Measurements from ENCODE around the gene PIM1.
A peak's percentile ranks its signal among the peaks of the same experiment; 100 is the strongest.

PIM1 gene

DNA sequence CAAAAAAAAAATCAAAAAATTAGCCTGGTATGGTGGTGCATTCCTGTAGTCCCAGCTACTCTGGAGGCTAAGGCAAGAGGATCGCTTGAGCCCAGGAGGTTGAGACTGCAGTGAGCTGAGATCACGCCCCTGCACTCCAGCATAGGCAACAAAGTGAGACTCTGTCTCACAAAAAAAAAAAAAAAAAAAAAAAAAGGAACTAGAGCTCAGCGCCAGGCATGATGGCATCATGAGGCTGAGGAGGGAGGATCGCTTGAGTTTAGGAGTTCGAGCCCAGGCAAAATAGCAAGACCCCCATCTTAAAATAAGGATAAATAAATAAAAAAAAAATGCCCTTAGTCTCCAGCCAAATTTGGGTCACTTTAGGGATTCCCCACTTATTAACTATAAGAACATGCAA is 40.4 kb upstream of the PIM1 start:
- H3K9me3 ChIP-seq (ENCODE audit: control insufficient read depth in 1 of 2, low read length in 2 of 2), result no peaks in the 10 kb centered on the region
- H3K4me3 ChIP-seq (ENCODE audit: low read depth in 1 of 2, low read length in 2 of 2), result no peak overlapping the region
- H3K36me3 ChIP-seq (ENCODE audit: control insufficient read depth in 1 of 2, insufficient read depth in 2 of 2, low read length in 2 of 2), result no peaks in the 10 kb centered on the region
- no peaks in the 10 kb centered on the region for H3K27me3 ChIP-seq (ENCODE audit: control insufficient read depth in 1 of 2, insufficient read depth in 2 of 2, low read length in 2 of 2)
- no peak overlapping the region for H3K9ac ChIP-seq (ENCODE audit: low read depth in 1 of 2, low read length in 2 of 2)
- H3K4me1 ChIP-seq (ENCODE audit: control insufficient read depth in 1 of 2, insufficient read depth in 2 of 2, low read length in 2 of 2), result peaks cover 32 to 43% of the 10 kb centered on the region in 2 donors
- H3K27ac ChIP-seq (ENCODE audit: low read depth, low read length), result no peak overlapping the region

GRCh38 chr6:37130704-37131103 is 39.2 kb upstream of the PIM1 start:
- Histone ChIP-seq H3K9ac (ENCODE audit: low read depth in 1 of 2, low read length in 2 of 2) (no peak overlapping the region), H3K4me1 (ENCODE audit: control insufficient read depth in 1 of 2, insufficient read depth in 2 of 2, low read length in 2 of 2) (peaks cover 40 to 51% of the 10 kb centered on the region in 2 donors), H3K27me3 (ENCODE audit: control insufficient read depth in 1 of 2, insufficient read depth in 2 of 2, low read length in 2 of 2) (no peaks in the 10 kb centered on the region), H3K27ac (ENCODE audit: low read depth, low read length) (peak overlapping the region; percentile 15), H3K4me3 (ENCODE audit: low read depth in 1 of 2, low read length in 2 of 2) (no peak overlapping the region), H3K9me3 (ENCODE audit: control insufficient read depth in 1 of 2, low read length in 2 of 2) (no peaks in the 10 kb centered on the region), H3K36me3 (ENCODE audit: control insufficient read depth in 1 of 2, insufficient read depth in 2 of 2, low read length in 2 of 2) (no peaks in the 10 kb centered on the region)

- H3K4me3 ChIP-seq (ENCODE audit: low read depth in 1 of 2, low read length in 2 of 2), result no peak overlapping the region
Measured at GRCh38 chr6:37131104-37131959, 38.6 kb upstream of the PIM1 start.

DNA sequence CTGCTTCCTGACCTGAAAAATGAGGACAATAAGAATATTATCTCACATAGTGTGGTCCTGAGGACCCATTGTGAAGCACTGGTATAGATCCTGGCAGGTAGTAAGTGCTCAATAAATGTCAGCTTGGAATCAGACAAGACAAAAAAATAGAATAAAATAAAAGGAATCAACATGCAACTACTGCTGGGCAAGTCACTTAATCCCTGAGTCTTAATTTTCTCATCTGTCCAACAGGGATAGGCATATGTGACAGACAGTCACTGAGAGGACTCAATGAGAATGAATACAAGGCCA is 38.0 kb upstream of the PIM1 start:
- Histone ChIP-seq H3K27me3 (ENCODE audit: control insufficient read depth in 1 of 2, insufficient read depth in 2 of 2, low read length in 2 of 2) (no peaks in the 10 kb centered on the region), H3K4me3 (ENCODE audit: low read depth in 1 of 2, low read length in 2 of 2) (no peak overlapping the region), H3K9me3 (ENCODE audit: control insufficient read depth in 1 of 2, low read length in 2 of 2) (no peaks in the 10 kb centered on the region), H3K4me1 (ENCODE audit: control insufficient read depth in 1 of 2, insufficient read depth in 2 of 2, low read length in 2 of 2) (peaks cover 48 to 61% of the 10 kb centered on the region in 2 donors), H3K27ac (ENCODE audit: low read depth, low read length) (no peak overlapping the region), H3K36me3 (ENCODE audit: control insufficient read depth in 1 of 2, insufficient read depth in 2 of 2, low read length in 2 of 2) (no peaks in the 10 kb centered on the region), H3K9ac (ENCODE audit: low read depth in 1 of 2, low read length in 2 of 2) (no peak overlapping the region)

More at GRCh38 chr6:37131104-37131959, 38.6 kb upstream of the PIM1 start:
- Histone ChIP-seq H3K4me1 (ENCODE audit: control insufficient read depth in 1 of 2, insufficient read depth in 2 of 2, low read length in 2 of 2) (peaks cover 43 to 56% of the 10 kb centered on the region in 2 donors), H3K9me3 (ENCODE audit: control insufficient read depth in 1 of 2, low read length in 2 of 2) (no peaks in the 10 kb centered on the region), H3K9ac (ENCODE audit: low read depth in 1 of 2, low read length in 2 of 2) (peak overlapping the region in 1 of 2 donors; percentile 7), H3K27ac (ENCODE audit: low read depth, low read length) (peak overlapping the region; percentile 4), H3K27me3 (ENCODE audit: control insufficient read depth in 1 of 2, insufficient read depth in 2 of 2, low read length in 2 of 2) (no peaks in the 10 kb centered on the region), H3K36me3 (ENCODE audit: control insufficient read depth in 1 of 2, insufficient read depth in 2 of 2, low read length in 2 of 2) (no peaks in the 10 kb centered on the region)

DNA sequence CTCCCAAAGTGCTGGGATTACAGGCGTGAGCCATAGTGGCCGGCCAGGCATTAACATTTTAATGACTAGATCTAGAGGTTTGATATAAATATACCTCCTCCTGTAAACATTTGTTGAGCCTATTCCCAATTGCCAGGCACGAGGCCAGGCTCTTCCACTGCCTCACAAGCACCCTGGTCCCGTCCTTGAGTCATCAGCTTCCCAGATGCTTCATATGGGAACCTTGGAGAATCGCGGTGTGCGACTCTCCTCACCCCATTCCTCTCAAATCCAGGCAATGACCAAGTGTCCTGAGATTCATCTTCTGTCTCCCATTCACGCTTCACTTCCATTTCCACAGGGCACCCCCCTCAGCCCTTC is 35.9 kb upstream of the PIM1 start:
- peaks cover 45 to 57% of the 10 kb centered on the region in 2 donors for H3K4me1 ChIP-seq (ENCODE audit: control insufficient read depth in 1 of 2, insufficient read depth in 2 of 2, low read length in 2 of 2)
- peak overlapping the region; percentile 67 for H3K27ac ChIP-seq (ENCODE audit: low read depth, low read length)
- H3K4me3 ChIP-seq (ENCODE audit: low read depth in 1 of 2, low read length in 2 of 2), result no peak overlapping the region
- no peaks in the 10 kb centered on the region for H3K9me3 ChIP-seq (ENCODE audit: control insufficient read depth in 1 of 2, low read length in 2 of 2)
- peak overlapping the region in 1 of 2 donors; percentile 20 for H3K9ac ChIP-seq (ENCODE audit: low read depth in 1 of 2, low read length in 2 of 2)
- no peaks in the 10 kb centered on the region for H3K36me3 ChIP-seq (ENCODE audit: control insufficient read depth in 1 of 2, insufficient read depth in 2 of 2, low read length in 2 of 2)
- H3K27me3 ChIP-seq (ENCODE audit: control insufficient read depth in 1 of 2, insufficient read depth in 2 of 2, low read length in 2 of 2), result no peaks in the 10 kb centered on the region

DNA sequence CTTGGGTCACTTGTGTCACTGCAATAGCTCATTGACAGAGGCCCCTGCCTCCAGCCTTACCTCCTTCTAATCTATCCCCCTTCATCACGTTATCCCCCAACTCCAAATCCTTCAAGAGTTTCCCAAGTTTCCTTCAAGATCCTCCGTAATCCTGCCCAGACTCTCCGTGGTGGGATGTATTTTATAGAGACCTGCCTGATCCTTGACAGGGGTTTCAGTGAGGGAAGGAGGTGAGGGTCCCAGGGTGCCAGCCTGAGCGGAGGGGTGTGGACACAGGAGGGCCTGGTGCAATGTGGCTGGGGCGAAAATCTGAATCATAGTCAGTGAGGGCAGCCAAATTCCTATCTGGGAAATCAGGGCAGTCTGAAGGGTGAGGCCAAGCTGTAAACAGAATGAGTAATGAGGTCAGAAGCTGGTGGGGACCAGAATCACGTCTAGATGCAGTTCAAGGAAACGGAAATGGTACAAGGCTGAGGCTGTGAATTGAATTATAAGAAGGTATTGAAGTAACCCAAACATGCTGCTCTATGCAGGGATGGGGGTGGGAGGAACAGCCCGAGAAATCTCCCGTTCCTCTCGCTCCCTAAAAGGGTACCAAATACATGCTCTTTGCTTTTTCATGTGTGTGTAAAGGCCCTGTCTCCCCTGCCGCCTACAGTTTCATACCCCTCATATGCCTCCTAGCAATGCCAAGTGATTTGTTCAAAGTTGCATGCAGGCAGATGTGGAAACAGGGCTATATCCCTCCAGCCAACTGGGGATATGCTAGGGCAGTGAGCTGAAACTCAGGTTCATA is 35.4 kb upstream of the PIM1 start:
- peaks cover 45 to 57% of the 10 kb centered on the region in 2 donors for H3K4me1 ChIP-seq (ENCODE audit: control insufficient read depth in 1 of 2, insufficient read depth in 2 of 2, low read length in 2 of 2)
- H3K36me3 ChIP-seq (ENCODE audit: control insufficient read depth in 1 of 2, insufficient read depth in 2 of 2, low read length in 2 of 2), result no peaks in the 10 kb centered on the region
- peak overlapping the region in 1 of 2 donors; percentile 20 for H3K9ac ChIP-seq (ENCODE audit: low read depth in 1 of 2, low read length in 2 of 2)
- peak overlapping the region; percentile 67 for H3K27ac ChIP-seq (ENCODE audit: low read depth, low read length)
- H3K4me3 ChIP-seq (ENCODE audit: low read depth in 1 of 2, low read length in 2 of 2), result peak overlapping the region in 1 of 2 donors; percentile 7
- H3K27me3 ChIP-seq (ENCODE audit: control insufficient read depth in 1 of 2, insufficient read depth in 2 of 2, low read length in 2 of 2), result no peaks in the 10 kb centered on the region
- no peaks in the 10 kb centered on the region for H3K9me3 ChIP-seq (ENCODE audit: control insufficient read depth in 1 of 2, low read length in 2 of 2)

GRCh38 chr6:37135835-37136694 is 33.9 kb upstream of the PIM1 start:
- no peaks in the 10 kb centered on the region for H3K36me3 ChIP-seq (ENCODE audit: control insufficient read depth in 1 of 2, insufficient read depth in 2 of 2, low read length in 2 of 2)
- no peak overlapping the region for H3K9ac ChIP-seq (ENCODE audit: low read depth in 1 of 2, low read length in 2 of 2)
- peaks cover 34 to 47% of the 10 kb centered on the region in 2 donors for H3K4me1 ChIP-seq (ENCODE audit: control insufficient read depth in 1 of 2, insufficient read depth in 2 of 2, low read length in 2 of 2)
- no peak overlapping the region for H3K4me3 ChIP-seq (ENCODE audit: low read depth in 1 of 2, low read length in 2 of 2)
- no peaks in the 10 kb centered on the region for H3K27me3 ChIP-seq (ENCODE audit: control insufficient read depth in 1 of 2, insufficient read depth in 2 of 2, low read length in 2 of 2)
- H3K9me3 ChIP-seq (ENCODE audit: control insufficient read depth in 1 of 2, low read length in 2 of 2), result no peaks in the 10 kb centered on the region
- H3K27ac ChIP-seq (ENCODE audit: low read depth, low read length), result no peak overlapping the region

DNA sequence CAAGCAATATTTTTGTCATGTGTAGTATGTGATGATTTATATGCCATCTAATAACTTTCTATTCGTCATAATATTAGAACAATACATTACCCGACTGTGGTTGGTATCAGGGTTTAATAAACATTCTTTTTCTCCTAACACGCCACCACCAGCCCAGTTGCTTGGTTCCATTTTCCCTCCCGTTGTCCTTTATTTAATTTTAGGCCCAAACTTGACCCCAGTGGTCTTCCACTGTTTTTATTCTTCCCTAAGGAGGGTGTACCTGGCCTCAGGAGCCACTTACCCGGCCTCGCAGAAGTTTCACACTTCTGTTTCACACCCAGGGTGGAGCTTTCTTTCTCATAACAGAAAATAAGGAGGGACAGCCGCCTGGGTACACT is 33.1 kb upstream of the PIM1 start:
- Histone ChIP-seq H3K4me3 (ENCODE audit: low read depth in 1 of 2, low read length in 2 of 2) (peak overlapping the region in 1 of 2 donors; percentile 18), H3K36me3 (ENCODE audit: control insufficient read depth in 1 of 2, insufficient read depth in 2 of 2, low read length in 2 of 2) (no peaks in the 10 kb centered on the region), H3K27ac (ENCODE audit: low read depth, low read length) (no peak overlapping the region), H3K27me3 (ENCODE audit: control insufficient read depth in 1 of 2, insufficient read depth in 2 of 2, low read length in 2 of 2) (no peaks in the 10 kb centered on the region), H3K9ac (ENCODE audit: low read depth in 1 of 2, low read length in 2 of 2) (peak overlapping the region in 1 of 2 donors; percentile 15), H3K4me1 (ENCODE audit: control insufficient read depth in 1 of 2, insufficient read depth in 2 of 2, low read length in 2 of 2) (peaks cover 29 to 47% of the 10 kb centered on the region in 2 donors), H3K9me3 (ENCODE audit: control insufficient read depth in 1 of 2, low read length in 2 of 2) (no peaks in the 10 kb centered on the region)

GRCh38 chr6:37137201-37138090 is 32.5 kb upstream of the PIM1 start:
- peak overlapping the region in 1 of 2 donors; percentile 15 for H3K9ac ChIP-seq (ENCODE audit: low read depth in 1 of 2, low read length in 2 of 2)
- H3K4me1 ChIP-seq (ENCODE audit: control insufficient read depth in 1 of 2, insufficient read depth in 2 of 2, low read length in 2 of 2), result peaks cover 32 to 47% of the 10 kb centered on the region in 2 donors
- H3K4me3 ChIP-seq (ENCODE audit: low read depth in 1 of 2, low read length in 2 of 2), result peak overlapping the region in 1 of 2 donors; percentile 18
- H3K36me3 ChIP-seq (ENCODE audit: control insufficient read depth in 1 of 2, insufficient read depth in 2 of 2, low read length in 2 of 2), result no peaks in the 10 kb centered on the region
- H3K27me3 ChIP-seq (ENCODE audit: control insufficient read depth in 1 of 2, insufficient read depth in 2 of 2, low read length in 2 of 2), result no peaks in the 10 kb centered on the region
- peak overlapping the region; percentile 78 for H3K27ac ChIP-seq (ENCODE audit: low read depth, low read length)
- no peaks in the 10 kb centered on the region for H3K9me3 ChIP-seq (ENCODE audit: control insufficient read depth in 1 of 2, low read length in 2 of 2)
